GM19324 (cell line): ENCODE measurements around the gene NFE2.
"Not testable (repeated sequence)": the region's sequence is repeated elsewhere in the genome, so short reads cannot be mapped to it uniquely, and the experiment has no call there.

Experiments
- ATAC-seq: cut with Tn5 transposase; IDR thresholded peaks from one replicate; pipeline ENCODE4 v1.9.1; 2021; ENCODE audit warnings: mild to moderate bottlenecking, moderate library complexity; ENCODE audit not compliant: unreplicated experiment, low FRiP score

The NFE2 gene

GRCh38 chr12:54300732-54301427, at the start of gene NFE2:
NFE2 (minus strand) TSS chr12:54301015; CDS start chr12:54295248, 5,767 bp downstream.
- ATAC-seq, result no peak

GRCh38 chr12:54349679-54350078, 48.9 kb upstream of the NFE2 start:
- ATAC-seq, result no peak

- no peak for ATAC-seq
Observed at GRCh38 chr12:54349036-54349435, 48.2 kb upstream of the NFE2 start.

- ATAC-seq, result no peak
Observed at GRCh38 chr12:54341378-54342300, 40.8 kb upstream of the NFE2 start.

GRCh38 chr12:54340846-54341245, 40.0 kb upstream of the NFE2 start:
- ATAC-seq, result no peak

- ATAC-seq, result no peak
Observed at GRCh38 chr12:54338698-54339296, 38.0 kb upstream of the NFE2 start.

GRCh38 chr12:54337854-54338650, 37.2 kb upstream of the NFE2 start:
- no peak for ATAC-seq

- no peak for ATAC-seq
Observed at GRCh38 chr12:54337280-54337842, 36.5 kb upstream of the NFE2 start.

GRCh38 chr12:54333420-54334034, 32.7 kb upstream of the NFE2 start:
- ATAC-seq, result no peak

GRCh38 chr12:54331461-54331860, 30.6 kb upstream of the NFE2 start:
- no peak for ATAC-seq

GRCh38 chr12:54330442-54330841, 29.6 kb upstream of the NFE2 start:
- no peak for ATAC-seq

GRCh38 chr12:54329759-54330158, 28.9 kb upstream of the NFE2 start:
- no peak for ATAC-seq

GRCh38 chr12:54328595-54329337, 28.0 kb upstream of the NFE2 start:
- ATAC-seq, result no peak

GRCh38 chr12:54325442-54326109, 24.8 kb upstream of the NFE2 start:
- not testable (repeated sequence) for ATAC-seq

GRCh38 chr12:54324617-54325441, 24.0 kb upstream of the NFE2 start, which contains the start of gene COPZ1:
COPZ1 (plus strand) TSS chr12:54325131; CDS start chr12:54325164, 33 bp downstream.
- ATAC-seq, result peak; percentile 98

- no peak for ATAC-seq
Observed at GRCh38 chr12:54321363-54321762, 20.5 kb upstream of the NFE2 start.

GRCh38 chr12:54312309-54312708, 11.5 kb upstream of the NFE2 start:
- ATAC-seq, result not testable (repeated sequence)
